ENCODE results near the gene ITPR3.
A peak's percentile ranks its signal among the peaks of the same experiment; 100 is the strongest.

The ITPR3 gene

DNA sequence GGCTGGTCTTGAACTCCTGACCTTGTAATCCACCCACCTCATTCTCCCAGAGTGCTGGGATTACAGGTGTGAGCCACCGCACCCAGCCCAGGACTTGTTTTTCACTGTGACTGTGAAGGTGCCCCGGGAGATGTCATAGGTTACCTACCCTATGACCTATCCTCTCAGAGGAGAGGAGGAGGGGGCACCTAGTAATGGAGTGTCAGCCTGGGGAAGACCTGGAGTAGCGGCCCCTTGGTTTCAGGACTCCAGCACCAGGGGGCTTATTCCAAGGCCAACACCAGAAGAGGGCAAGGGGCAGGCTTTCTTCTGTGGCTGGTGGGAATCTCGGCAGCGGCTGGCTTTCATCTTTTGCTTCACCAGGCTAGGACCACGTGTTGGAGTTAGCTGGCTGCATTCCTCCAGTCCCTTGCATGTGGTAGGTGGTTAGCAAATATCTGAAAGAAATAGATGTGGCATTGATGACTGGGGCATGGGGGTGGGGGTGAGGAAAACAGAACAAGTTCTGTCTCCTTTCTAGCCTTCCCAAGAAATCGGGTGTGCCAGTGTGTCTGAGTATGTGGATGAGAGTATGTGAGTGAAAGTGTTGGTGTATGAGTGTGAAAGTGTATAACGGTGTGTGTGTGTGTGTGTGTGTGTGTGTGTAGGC lies 7.9 kb upstream of the ITPR3 start:
- H3K36me3 ChIP-seq, result no peaks in the 10 kb centered on the region
- H3K9ac ChIP-seq, result no peak overlapping the region
- H3K4me3 ChIP-seq, result no peak overlapping the region
- H3K9me3 ChIP-seq (replicated peaks in 1 of 11), result peaks cover 0 to 5% (median 0%) of the 10 kb centered on the region in 11 experiments; a peak in 2 of 22 replicates
- H4K20me1 ChIP-seq, result no peaks in the 10 kb centered on the region
- no peaks in the 10 kb centered on the region for H3K27me3 ChIP-seq
- H3K4me2 ChIP-seq, result peak overlapping the region in 7 of 11 experiments; percentile 16 to 35 (median 23); a peak in 7 of 22 replicates
- H3K4me1 ChIP-seq, result peaks cover 10 to 80% (median 56%) of the 10 kb centered on the region in 10 experiments
- no peak for TF ChIP-seq Cebpa-rat (IDR thresholded peaks at IDR 0.05)
- H3K27ac ChIP-seq, result no peak overlapping the region

- Histone ChIP-seq H3K4me2 (peak overlapping the region in 4 of 11 experiments; percentile 4 to 20 (median 18); a peak in 2 of 22 replicates), H4K20me1 (no peaks in the 10 kb centered on the region), H3K27me3 (no peaks in the 10 kb centered on the region), H3K36me3 (no peaks in the 10 kb centered on the region), H3K9me3 (replicated peaks in 1 of 11) (peaks cover 0 to 5% (median 0%) of the 10 kb centered on the region in 11 experiments; a peak in 2 of 22 replicates), H3K9ac (no peak overlapping the region), H3K4me1 (peaks cover 11 to 80% (median 56%) of the 10 kb centered on the region in 10 experiments), H3K27ac (no peak overlapping the region), H3K4me3 (no peak overlapping the region)
- TF ChIP-seq Cebpa-rat (IDR thresholded peaks at IDR 0.05), result no peak
These were observed 7.3 kb upstream of the ITPR3 start for GRCh38 chr6:33613795-33614168.

DNA sequence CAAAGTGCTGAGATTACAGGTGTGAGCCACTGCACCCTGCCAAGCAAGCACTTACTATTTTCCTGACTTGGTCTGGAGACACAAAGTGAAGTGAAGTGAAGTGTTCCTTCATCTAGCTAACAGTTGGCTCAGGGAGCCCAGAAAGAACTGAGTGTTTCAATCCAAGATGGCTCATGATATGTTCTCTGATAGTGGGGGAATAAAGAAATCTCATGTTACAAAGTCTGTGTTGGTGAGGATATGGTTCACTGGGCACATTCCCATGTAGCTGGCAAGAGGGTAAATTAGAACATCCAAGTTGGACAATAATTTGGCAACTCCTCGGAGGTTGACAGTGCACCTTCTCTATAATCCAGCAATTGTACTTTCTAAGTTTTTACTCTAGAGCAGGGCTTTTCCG lies 5.0 kb upstream of the ITPR3 start:
- Histone ChIP-seq H3K9ac (no peak overlapping the region), H3K4me3 (no peak overlapping the region), H3K9me3 (replicated peaks in 1 of 11) (peaks cover 0 to 5% (median 0%) of the 10 kb centered on the region in 11 experiments; a peak in 2 of 22 replicates), H3K27me3 (no peaks in the 10 kb centered on the region; a peak in 1 of 22 replicates), H3K27ac (no peak overlapping the region; a peak in 1 of 22 replicates), H3K36me3 (no peaks in the 10 kb centered on the region), H4K20me1 (no peaks in the 10 kb centered on the region), H3K4me2 (peak overlapping the region in 5 of 11 experiments; percentile 8 to 38 (median 25); a peak in 6 of 22 replicates), H3K4me1 (peaks cover 10 to 73% (median 45%) of the 10 kb centered on the region in 10 experiments)
- no peak for TF ChIP-seq Cebpa-rat (IDR thresholded peaks at IDR 0.05)

GRCh38 chr6:33616913-33617312 lies 4.2 kb upstream of the ITPR3 start:
- peaks cover 0 to 2% (median under 1%) of the 10 kb centered on the region in 11 experiments; a peak in 6 of 22 replicates for H4K20me1 ChIP-seq
- no peak overlapping the region for H3K4me3 ChIP-seq
- H3K4me1 ChIP-seq, result peaks cover 10 to 70% (median 47%) of the 10 kb centered on the region in 10 experiments
- peak overlapping the region in 4 of 11 experiments; percentile 15 to 38 (median 30); a peak in 5 of 22 replicates for H3K4me2 ChIP-seq
- no peak overlapping the region for H3K27ac ChIP-seq
- H3K27me3 ChIP-seq, result peaks cover 3 to 7% (median 7%) of the 10 kb centered on the region in 11 experiments; a peak in 11 of 22 replicates
- peaks cover 0 to 5% (median 0%) of the 10 kb centered on the region in 11 experiments; a peak in 2 of 22 replicates for H3K9me3 ChIP-seq (replicated peaks in 1 of 11)
- H3K9ac ChIP-seq, result no peak overlapping the region
- H3K36me3 ChIP-seq, result no peaks in the 10 kb centered on the region
- no peak for TF ChIP-seq Cebpa-rat (IDR thresholded peaks at IDR 0.05)

DNA sequence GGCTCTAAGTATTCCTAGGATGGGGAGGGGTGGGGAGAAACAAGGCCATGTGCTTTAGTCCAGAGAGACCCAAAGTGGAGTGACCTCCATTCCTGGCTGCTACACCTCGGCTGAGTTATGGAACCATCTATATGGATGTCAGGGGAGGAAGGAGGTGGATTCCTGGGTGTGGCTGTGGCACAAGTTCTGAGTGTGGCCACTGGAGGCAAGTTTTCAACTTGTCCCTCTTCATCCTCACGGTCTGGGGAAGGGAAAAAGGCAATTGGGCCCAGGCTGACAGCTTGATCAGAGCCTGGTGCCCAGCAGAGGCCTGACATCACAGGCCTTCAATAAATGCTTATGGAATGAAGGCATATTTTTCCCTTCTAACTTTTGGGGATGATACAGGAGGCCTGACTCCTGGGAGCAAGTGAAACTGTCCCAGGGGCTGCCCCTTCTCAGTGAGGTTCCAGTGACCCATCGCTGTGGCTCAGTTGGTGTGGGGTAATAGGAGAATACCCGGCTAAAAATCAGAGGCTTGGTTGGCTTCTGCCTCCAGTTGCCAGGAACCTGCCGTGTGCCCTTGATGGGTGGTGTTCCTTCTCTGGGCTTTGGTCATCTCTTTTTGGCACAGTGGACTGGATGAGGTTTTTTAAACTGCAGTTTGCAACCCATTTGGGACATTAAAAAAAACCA lies 1.8 kb upstream of the ITPR3 start:
- H3K27me3 ChIP-seq, result peaks cover 3 to 17% (median 11%) of the 10 kb centered on the region in 11 experiments; a peak in 11 of 22 replicates
- H3K9me3 ChIP-seq (replicated peaks in 1 of 11), result no peaks in the 10 kb centered on the region
- H3K9ac ChIP-seq, result peak overlapping the region in 9 of 11 experiments; percentile 78 to 91 (median 82); a peak in 17 of 22 replicates
- H3K4me3 ChIP-seq, result peak overlapping the region in 7 of 10 experiments; percentile 78 to 85 (median 80); a peak in 12 of 20 replicates
- peak overlapping the region; percentile 84 to 100 (median 98) for H3K4me2 ChIP-seq
- peaks cover 0 to 25% (median 20%) of the 10 kb centered on the region in 11 experiments; a peak in 17 of 22 replicates for H4K20me1 ChIP-seq
- H3K27ac ChIP-seq, result peak overlapping the region in 9 of 11 experiments; percentile 81 to 94 (median 87); a peak in 18 of 22 replicates
- peaks cover 10 to 74% (median 59%) of the 10 kb centered on the region in 10 experiments for H3K4me1 ChIP-seq
- peaks cover 0 to 11% (median under 1%) of the 10 kb centered on the region in 11 experiments; a peak in 4 of 22 replicates for H3K36me3 ChIP-seq
- no peak for TF ChIP-seq Cebpa-rat (IDR thresholded peaks at IDR 0.05)

- peak overlapping the region; percentile 60 to 85 (median 79) for H3K4me3 ChIP-seq
- peaks cover 0 to 36% (median 22%) of the 10 kb centered on the region in 11 experiments; a peak in 17 of 22 replicates for H4K20me1 ChIP-seq
- H3K27me3 ChIP-seq, result peaks cover 3 to 17% (median 11%) of the 10 kb centered on the region in 11 experiments; a peak in 11 of 22 replicates
- peaks cover 0 to 15% (median 5%) of the 10 kb centered on the region in 11 experiments; a peak in 4 of 22 replicates for H3K36me3 ChIP-seq
- peaks cover 10 to 79% (median 61%) of the 10 kb centered on the region in 10 experiments for H3K4me1 ChIP-seq
- no peaks in the 10 kb centered on the region for H3K9me3 ChIP-seq (replicated peaks in 1 of 11)
- peak overlapping the region; percentile 70 to 91 (median 82) for H3K9ac ChIP-seq
- H3K4me2 ChIP-seq, result peak overlapping the region; percentile 84 to 100 (median 98)
- TF ChIP-seq Cebpa-rat (IDR thresholded peaks at IDR 0.05), result peak in 9 of 11 experiments; percentile 26 to 97 (median 84); a peak in 17 of 22 replicates
- peak overlapping the region; percentile 46 to 94 (median 85); a peak in 21 of 22 replicates for H3K27ac ChIP-seq
These were observed 815 bp upstream of the ITPR3 start for GRCh38 chr6:33620158-33620855.

- Histone ChIP-seq H4K20me1 (peaks cover 0 to 49% (median 32%) of the 10 kb centered on the region in 11 experiments; a peak in 18 of 22 replicates), H3K9me3 (replicated peaks in 1 of 11) (no peaks in the 10 kb centered on the region), H3K9ac (peak overlapping the region; percentile 63 to 91 (median 82)), H3K4me1 (peaks cover 10 to 69% (median 53%) of the 10 kb centered on the region in 10 experiments), H3K27ac (peak overlapping the region in 10 of 11 experiments; percentile 29 to 94 (median 86); a peak in 18 of 22 replicates), H3K4me3 (peak overlapping the region; percentile 60 to 85 (median 79)), H3K4me2 (peak overlapping the region; percentile 93 to 100 (median 98)), H3K27me3 (peaks cover 3 to 17% (median 11%) of the 10 kb centered on the region in 11 experiments; a peak in 11 of 22 replicates), H3K36me3 (peaks cover 0 to 25% (median 5%) of the 10 kb centered on the region in 11 experiments; a peak in 6 of 22 replicates)
- no peak for TF ChIP-seq Cebpa-rat (IDR thresholded peaks at IDR 0.05)
These were observed 728 bp downstream of the ITPR3 start for GRCh38 chr6:33621711-33622388.

Measured in BLaER1 treated with 17β-estradiol and CSF1 and Interleukin-3, amounts not matched to agents 10 nM and 100 nM (cell line).